SIG-M5 treated with dmso at 0.1 percent for 504 hours (cell line): ENCODE data around the gene RNF167.

Experiments used
- DNase-seq: peaks from one replicate; lab custom pipeline; 2025; ENCODE audit not compliant: unreplicated experiment; lab: John Stamatoyannopoulos, UW

The RNF167 gene

GRCh38 chr17:4938688-4939545 lies 1.2 kb upstream of the RNF167 start:
- DNase-seq: no peak

GRCh38 chr17:4939546-4939795 lies 597 bp upstream of the RNF167 start:
- no peak for DNase-seq

- no peak for DNase-seq
Observed at GRCh38 chr17:4940555-4941318, 669 bp downstream of the RNF167 start.

GRCh38 chr17:4941319-4941610 lies 1.2 kb downstream of the RNF167 start:
- DNase-seq: no peak

- DNase-seq: no peak
Observed at GRCh38 chr17:4942760-4943508, 2.9 kb downstream of the RNF167 start.

- peak; percentile 79 for DNase-seq
Observed at GRCh38 chr17:4944163-4944553, 4.1 kb downstream of the RNF167 start.

GRCh38 chr17:4944554-4945175 lies 4.6 kb downstream of the RNF167 start:
- DNase-seq: no peak

GRCh38 chr17:4945176-4945943 lies 5.3 kb downstream of the RNF167 start:
- DNase-seq: peak; percentile 76

- DNase-seq: no peak
Observed at GRCh38 chr17:4945944-4946280, 5.8 kb downstream of the RNF167 start.

- DNase-seq: no peak
Observed at GRCh38 chr17:4946312-4946976, 6.4 kb downstream of the RNF167 start.

GRCh38 chr17:4947010-4947410 lies 6.9 kb downstream of the RNF167 start:
- peak; percentile 59 for DNase-seq

- peak; percentile 57 for DNase-seq
Observed at GRCh38 chr17:4947411-4948165, 7.5 kb downstream of the RNF167 start.

- peak; percentile 93 for DNase-seq
Observed at GRCh38 chr17:4948166-4948930, 8.3 kb downstream of the RNF167 start, which contains the start of gene PFN1. PFN1 (minus strand) TSS chr17:4948530; CDS start chr17:4948394, 136 bp downstream.

- DNase-seq: peak; percentile 84
Observed at GRCh38 chr17:4948931-4949320, 8.9 kb downstream of the RNF167 start.

- peak; percentile 70 for DNase-seq
Observed at GRCh38 chr17:4949321-4950074, 9.4 kb downstream of the RNF167 start.

GRCh38 chr17:4950075-4950745 lies 10.1 kb downstream of the RNF167 start:
- DNase-seq: peak; percentile 34

- DNase-seq: no peak
Observed at GRCh38 chr17:4950746-4951204, 10.7 kb downstream of the RNF167 start, which contains the start of gene ENO3. ENO3 (plus strand) TSS chr17:4951119; CDS start chr17:4951830, 711 bp downstream.
